GM20000 (cell line): ENCODE results near the gene PRSS48.

Experiments
- DNase-seq: peaks from one replicate; pipeline ENCODE4 v3.0.0; 2012; ENCODE audit warnings: low spot score
- CTCF ChIP-seq: IDR thresholded peaks from 2 replicates; pipeline ENCODE4 v1.5.1; 2012; ENCODE audit warnings: mild to moderate bottlenecking, control low read depth; ENCODE audit errors: extremely low read depth, missing control alignments

The PRSS48 gene

GRCh38 chr4:151292038-151292437 is 15.1 kb downstream of the PRSS48 start:
- no peak for DNase-seq
- TF ChIP-seq CTCF: no peak

- no peak for DNase-seq
- no peak for TF ChIP-seq CTCF
Observed at GRCh38 chr4:151294833-151295496, 18.0 kb downstream of the PRSS48 start.

- TF ChIP-seq CTCF: no peak
- DNase-seq: no peak
Observed at GRCh38 chr4:151296227-151296626, 19.3 kb downstream of the PRSS48 start.

GRCh38 chr4:151297170-151297569 is 20.2 kb downstream of the PRSS48 start:
- TF ChIP-seq CTCF: no peak
- DNase-seq: no peak

GRCh38 chr4:151302432-151302831 is 25.5 kb downstream of the PRSS48 start:
- DNase-seq: no peak
- TF ChIP-seq CTCF: no peak

GRCh38 chr4:151304226-151304625 is 27.3 kb downstream of the PRSS48 start:
- no peak for TF ChIP-seq CTCF
- DNase-seq: no peak

GRCh38 chr4:151304755-151305154 is 27.8 kb downstream of the PRSS48 start:
- DNase-seq: no peak
- TF ChIP-seq CTCF: no peak
